Suppressor macrophage treated with lipopolysaccharide for 1 hour (primary cell): ENCODE data around the gene TADA2B.

Experiments
- DNase-seq, 3 donors: peaks; one replicate each; pipeline ENCODE4 v3.0.0-alpha.2; 2020 to 2022

TADA2B gene

GRCh38 chr4:7019367-7019766 is 23.8 kb upstream of the TADA2B start:
- no peak for DNase-seq

- no peak for DNase-seq
Measured at GRCh38 chr4:7020290-7020689, 22.9 kb upstream of the TADA2B start.

GRCh38 chr4:7020856-7021255 is 22.3 kb upstream of the TADA2B start:
- DNase-seq, result no peak

GRCh38 chr4:7021355-7021754 is 21.8 kb upstream of the TADA2B start:
- no peak for DNase-seq

- DNase-seq, result no peak
Measured at GRCh38 chr4:7021930-7022664, 21.1 kb upstream of the TADA2B start.

GRCh38 chr4:7023486-7023885 is 19.7 kb upstream of the TADA2B start:
- no peak for DNase-seq

GRCh38 chr4:7023901-7024300 is 19.3 kb upstream of the TADA2B start:
- DNase-seq, result no peak

GRCh38 chr4:7024336-7024890 is 18.8 kb upstream of the TADA2B start:
- DNase-seq, result no peak

- no peak for DNase-seq
Measured at GRCh38 chr4:7025040-7025602, 18.1 kb upstream of the TADA2B start.

GRCh38 chr4:7026107-7026506 is 17.1 kb upstream of the TADA2B start:
- DNase-seq, result no peak

GRCh38 chr4:7027284-7027683 is 15.9 kb upstream of the TADA2B start:
- no peak for DNase-seq

- no peak for DNase-seq
Measured at GRCh38 chr4:7027913-7028312, 15.3 kb upstream of the TADA2B start.

- DNase-seq, result no peak
Measured at GRCh38 chr4:7029212-7029611, 14.0 kb upstream of the TADA2B start.

- DNase-seq, result no peak
Measured at GRCh38 chr4:7029921-7030320, 13.3 kb upstream of the TADA2B start.

- DNase-seq, result no peak
Measured at GRCh38 chr4:7030856-7031255, 12.3 kb upstream of the TADA2B start.

GRCh38 chr4:7031558-7032449 is 11.4 kb upstream of the TADA2B start:
- DNase-seq, result no peak

- DNase-seq, result no peak
Measured at GRCh38 chr4:7032596-7032995, 10.6 kb upstream of the TADA2B start.

- no peak for DNase-seq
Measured at GRCh38 chr4:7034262-7035081, 8.7 kb upstream of the TADA2B start.

GRCh38 chr4:7037425-7037824 is 5.7 kb upstream of the TADA2B start:
- DNase-seq, result no peak

GRCh38 chr4:7040765-7041164 is 2.4 kb upstream of the TADA2B start:
- DNase-seq, result peak; percentile 21 to 67 (median 64)

- DNase-seq, result no peak
Measured at GRCh38 chr4:7041246-7041645, 1.9 kb upstream of the TADA2B start.

- DNase-seq, result peak in 1 of 3 donors; percentile 28
Measured at GRCh38 chr4:7041801-7042502, 1.2 kb upstream of the TADA2B start.
